Panc1 (cell line): ENCODE data around the gene COQ3. TPM values are rescaled to one million over a fixed set of nuclear protein-coding genes. Genes with fewer than 3 reads are reported as not detected.

Experiments
- ATAC-seq: fragments of 200-7000 bp; cut with Tn5 transposase; 2 replicates; pipeline ENCODE4 v1.9.1; 2020; ENCODE audit warnings: mild to moderate bottlenecking, moderate library complexity
- BruUV-seq: library from RNA; stranded (reverse); fragments of 400-500 nt; replicated peaks from 2 replicates; lab custom pipeline; 2021; lab: Mats Ljungman, UMichigan
- CTCF ChIA-PET: fragments of 300-600 bp; sonication (Branson Sonifier 250); formaldehyde crosslinking; loops from one replicate; lab custom pipeline; 2022; ENCODE audit warnings: antibody characterized with exemption; lab: Charles Lee
- POLR2A ChIA-PET: fragments of 300-600 bp; sonication (Branson Sonifier 250); formaldehyde crosslinking; loops from one replicate; lab custom pipeline; 2022; ENCODE audit warnings: antibody characterized with exemption; lab: Charles Lee
- DNase-seq: peaks from one replicate; pipeline ENCODE4 v3.0.0-alpha.2; 2010; ENCODE audit warnings: low read depth, low spot score
- H3K27ac ChIP-seq: 2 replicates; pipeline ENCODE4 v1.5.1; 2011; ENCODE audit warnings: mild to moderate bottlenecking, low read length, inconsistent platforms
- H3K27me3 ChIP-seq: fragments of 200-500 bp; sonication (Bioruptor generic); 2 replicates; pipeline ENCODE4 v1.6.0; 2014; ENCODE audit warnings: low read length, inconsistent platforms; ENCODE audit not compliant: control insufficient read depth, insufficient read depth
- H3K36me3 ChIP-seq: fragments of 200-500 bp; sonication (Bioruptor generic); 2 replicates; pipeline ENCODE4 v1.5.1; 2014; ENCODE audit warnings: inconsistent platforms, mild to moderate bottlenecking, low read length, moderate library complexity; ENCODE audit not compliant: control insufficient read depth, insufficient read depth
- H3K4me1 ChIP-seq: 2 replicates; pipeline ENCODE4 v1.5.1; 2011; ENCODE audit warnings: inconsistent platforms, mild to moderate bottlenecking, low read length, moderate library complexity; ENCODE audit not compliant: control insufficient read depth, insufficient read depth
- H3K4me3 ChIP-seq, 2 experiments: 2 replicates each; pipeline ENCODE4 v1.5.1; 2011 to 2012; ENCODE audit warnings: low read depth in 2 of 2, low read length in 2 of 2, mild to moderate bottlenecking in 2 of 2, inconsistent platforms in 1 of 2, moderate library complexity in 1 of 2
- H3K9me3 ChIP-seq: fragments of 200-500 bp; sonication (Bioruptor generic); 2 replicates; pipeline ENCODE4 v1.5.1; 2014; ENCODE audit warnings: low read depth, mild to moderate bottlenecking, inconsistent platforms, low read length, moderate library complexity; ENCODE audit not compliant: control insufficient read depth, insufficient read depth
- POLR2AphosphoS5 ChIP-seq: IDR thresholded peaks from 2 replicates; pipeline ENCODE4 v1.6.1; 2012; ENCODE audit warnings: mild to moderate bottlenecking, low read depth, low read length, moderate library complexity
- SIN3A ChIP-seq: IDR thresholded peaks from 2 replicates; pipeline ENCODE4 v1.6.1; 2012; ENCODE audit warnings: low read depth, mild to moderate bottlenecking, low read length, moderate library complexity, borderline replicate concordance; ENCODE audit not compliant: insufficient read depth
- TCF7L2 ChIP-seq: IDR thresholded peaks from 2 replicates; pipeline ENCODE4 v1.6.1; 2011; ENCODE audit warnings: mild to moderate bottlenecking, low read depth, low read length, inconsistent platforms
- in situ Hi-C: cut with HindIII; loops from 2 replicates; pipeline ENCODE4 v1.10.0; 2016; ENCODE audit warnings: low sequenced_read_pairs, low pct_unique_long_range_greater_than_20kb
- intact Hi-C: fragments of 100-400 bp; cut with micrococcal nuclease; formaldehyde crosslinking; loops from one replicate; pipeline ENCODE4 v1.10.0; 2022; ENCODE audit not compliant: unreplicated experiment
- total RNA-seq: library from RNA; stranded (reverse); gene quantifications from one replicate; pipeline ENCODE4 v1.2.1, GENCODE V29; 2021; ENCODE audit not compliant: unreplicated experiment
- TF ChIP-seq, protein P1 (sequence below): fragments of 450-650 bp; IDR thresholded peaks from 2 replicates; pipeline ENCODE4 v1.5.1; 2017; ENCODE audit warnings: mild to moderate bottlenecking
- TF ChIP-seq, protein P2 (sequence below), 2 experiments: IDR thresholded peaks; 2 replicates each; pipeline ENCODE4 v1.6.1; 2011 to 2012; ENCODE audit warnings: low read depth in 2 of 2, control low read depth in 1 of 2, low read length in 1 of 2, mild to moderate bottlenecking in 1 of 2, moderate library complexity in 1 of 2; ENCODE audit not compliant: insufficient read depth in 1 of 2

COQ3 gene
- total RNA-seq, 1 experiment from 2014 or later: 9.5 TPM

DNA sequence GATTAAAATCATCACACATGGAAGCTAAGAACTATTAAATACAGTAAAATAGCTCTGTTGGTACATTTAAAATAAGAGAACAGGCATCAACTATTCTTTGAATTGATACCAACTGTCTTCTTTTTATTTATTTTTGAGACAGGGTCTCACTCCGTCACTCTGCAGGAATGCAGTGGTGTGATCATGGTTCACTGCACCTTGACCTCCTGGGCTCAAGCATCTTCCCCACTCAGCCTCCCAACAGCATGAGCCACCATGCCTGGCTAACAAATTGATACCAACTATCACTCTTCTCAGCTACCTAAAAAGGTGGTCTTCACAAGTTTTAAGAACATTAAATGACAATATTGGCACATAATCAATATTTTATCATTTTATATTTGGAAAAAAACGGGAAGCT is 38.9 kb upstream of the COQ3 start:
- Histone ChIP-seq H3K27me3 (no peaks in the 10 kb centered on the region), H3K27ac (no peak overlapping the region), H3K4me1 (peaks cover 10% of the 10 kb centered on the region; the same call in 1 of the 2 replicates), H3K9me3 (no peaks in the 10 kb centered on the region), H3K36me3 (peaks cover 7% of the 10 kb centered on the region; the same call in 1 of the 2 replicates), H3K4me3 (no peak overlapping the region)
- TF ChIP-seq, protein P1, sequence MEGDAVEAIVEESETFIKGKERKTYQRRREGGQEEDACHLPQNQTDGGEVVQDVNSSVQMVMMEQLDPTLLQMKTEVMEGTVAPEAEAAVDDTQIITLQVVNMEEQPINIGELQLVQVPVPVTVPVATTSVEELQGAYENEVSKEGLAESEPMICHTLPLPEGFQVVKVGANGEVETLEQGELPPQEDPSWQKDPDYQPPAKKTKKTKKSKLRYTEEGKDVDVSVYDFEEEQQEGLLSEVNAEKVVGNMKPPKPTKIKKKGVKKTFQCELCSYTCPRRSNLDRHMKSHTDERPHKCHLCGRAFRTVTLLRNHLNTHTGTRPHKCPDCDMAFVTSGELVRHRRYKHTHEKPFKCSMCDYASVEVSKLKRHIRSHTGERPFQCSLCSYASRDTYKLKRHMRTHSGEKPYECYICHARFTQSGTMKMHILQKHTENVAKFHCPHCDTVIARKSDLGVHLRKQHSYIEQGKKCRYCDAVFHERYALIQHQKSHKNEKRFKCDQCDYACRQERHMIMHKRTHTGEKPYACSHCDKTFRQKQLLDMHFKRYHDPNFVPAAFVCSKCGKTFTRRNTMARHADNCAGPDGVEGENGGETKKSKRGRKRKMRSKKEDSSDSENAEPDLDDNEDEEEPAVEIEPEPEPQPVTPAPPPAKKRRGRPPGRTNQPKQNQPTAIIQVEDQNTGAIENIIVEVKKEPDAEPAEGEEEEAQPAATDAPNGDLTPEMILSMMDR: no peak
- no peak for TF ChIP-seq POLR2AphosphoS5
- no peak for TF ChIP-seq TCF7L2
- no peak for TF ChIP-seq SIN3A
- TF ChIP-seq, protein P2, sequence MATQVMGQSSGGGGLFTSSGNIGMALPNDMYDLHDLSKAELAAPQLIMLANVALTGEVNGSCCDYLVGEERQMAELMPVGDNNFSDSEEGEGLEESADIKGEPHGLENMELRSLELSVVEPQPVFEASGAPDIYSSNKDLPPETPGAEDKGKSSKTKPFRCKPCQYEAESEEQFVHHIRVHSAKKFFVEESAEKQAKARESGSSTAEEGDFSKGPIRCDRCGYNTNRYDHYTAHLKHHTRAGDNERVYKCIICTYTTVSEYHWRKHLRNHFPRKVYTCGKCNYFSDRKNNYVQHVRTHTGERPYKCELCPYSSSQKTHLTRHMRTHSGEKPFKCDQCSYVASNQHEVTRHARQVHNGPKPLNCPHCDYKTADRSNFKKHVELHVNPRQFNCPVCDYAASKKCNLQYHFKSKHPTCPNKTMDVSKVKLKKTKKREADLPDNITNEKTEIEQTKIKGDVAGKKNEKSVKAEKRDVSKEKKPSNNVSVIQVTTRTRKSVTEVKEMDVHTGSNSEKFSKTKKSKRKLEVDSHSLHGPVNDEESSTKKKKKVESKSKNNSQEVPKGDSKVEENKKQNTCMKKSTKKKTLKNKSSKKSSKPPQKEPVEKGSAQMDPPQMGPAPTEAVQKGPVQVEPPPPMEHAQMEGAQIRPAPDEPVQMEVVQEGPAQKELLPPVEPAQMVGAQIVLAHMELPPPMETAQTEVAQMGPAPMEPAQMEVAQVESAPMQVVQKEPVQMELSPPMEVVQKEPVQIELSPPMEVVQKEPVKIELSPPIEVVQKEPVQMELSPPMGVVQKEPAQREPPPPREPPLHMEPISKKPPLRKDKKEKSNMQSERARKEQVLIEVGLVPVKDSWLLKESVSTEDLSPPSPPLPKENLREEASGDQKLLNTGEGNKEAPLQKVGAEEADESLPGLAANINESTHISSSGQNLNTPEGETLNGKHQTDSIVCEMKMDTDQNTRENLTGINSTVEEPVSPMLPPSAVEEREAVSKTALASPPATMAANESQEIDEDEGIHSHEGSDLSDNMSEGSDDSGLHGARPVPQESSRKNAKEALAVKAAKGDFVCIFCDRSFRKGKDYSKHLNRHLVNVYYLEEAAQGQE (IDR thresholded peaks at IDR 0.05; ENCODE audit: insufficient read depth in 1 of 2, low read depth in 2 of 2, low read length in 1 of 2): no peak
- no peak for ATAC-seq
- no TSS peak for BruUV-seq
- no peak for DNase-seq
- in situ Hi-C loops (no loop called here), intact Hi-C loops (no loop called here)
- ChIA-PET POLR2A (interaction anchor here (0.6 kb wide), 1 partner anchor 56 kb away, joined by 3 read pairs; no protein-coding TSS in a partner anchor), CTCF (no interaction called here)

DNA sequence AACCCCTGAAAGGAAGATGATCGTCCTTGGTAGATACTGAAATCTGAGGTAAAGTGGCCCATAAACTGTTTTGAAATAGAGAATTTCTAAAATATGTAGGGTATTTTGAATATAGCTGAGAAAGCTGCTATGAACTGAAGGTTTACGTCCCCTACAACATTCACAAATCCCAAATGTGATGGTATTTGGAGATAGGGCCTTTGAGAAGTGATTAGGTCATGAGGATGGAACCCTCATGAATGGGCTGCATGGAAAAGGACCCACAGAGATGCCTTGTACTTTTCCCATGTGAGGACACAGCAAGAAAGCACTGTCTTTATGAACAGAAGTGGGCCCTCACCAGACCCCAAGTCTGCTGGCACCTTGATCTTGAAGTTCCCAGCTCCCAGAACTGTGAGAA is 37.9 kb upstream of the COQ3 start:
- no peak for ATAC-seq
- ChIA-PET POLR2A (no interaction called here), CTCF (no interaction called here)
- Histone ChIP-seq H3K4me1 (peaks cover 18% of the 10 kb centered on the region; the same call in 1 of the 2 replicates), H3K27ac (no peak overlapping the region), H3K36me3 (peaks cover 7% of the 10 kb centered on the region; the same call in 1 of the 2 replicates), H3K4me3 (no peak overlapping the region), H3K9me3 (no peaks in the 10 kb centered on the region), H3K27me3 (no peaks in the 10 kb centered on the region)
- DNase-seq: no peak
- BruUV-seq: no TSS peak
- in situ Hi-C loops (no loop called here), intact Hi-C loops (no loop called here)
- no peak for TF ChIP-seq TCF7L2

DNA sequence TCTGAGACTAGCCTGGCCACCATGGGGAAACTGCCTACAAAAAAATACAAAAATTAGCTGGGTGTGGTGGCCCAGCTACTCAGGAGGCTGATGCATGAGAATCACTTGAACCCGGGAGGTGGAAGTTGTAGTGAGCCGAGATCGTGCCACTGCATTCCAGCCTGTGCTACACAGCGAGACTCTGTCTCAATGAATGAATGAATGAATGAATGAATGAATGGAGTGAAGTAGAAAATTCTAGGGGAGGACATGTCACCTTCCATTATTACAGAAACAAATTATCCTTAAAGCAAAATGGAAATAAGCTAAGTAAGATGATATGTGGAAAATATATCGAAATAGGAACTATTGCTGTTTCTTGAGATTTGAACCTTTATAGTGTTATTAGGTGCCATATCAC is 34.0 kb upstream of the COQ3 start:
- POLR2A ChIA-PET: no interaction called here
- no peak for ATAC-seq
- intact Hi-C loops: loop anchor here (10.0 kb wide), 1 partner anchor 93 kb away; no protein-coding TSS in a partner anchor

More for the DNA sequence above, 34.0 kb upstream of the COQ3 start:
- peaks cover 23% of the 10 kb centered on the region for H3K4me1 ChIP-seq
- no peak overlapping the region for H3K27ac ChIP-seq
- peaks cover 3% of the 10 kb centered on the region for H3K36me3 ChIP-seq
- TF ChIP-seq TCF7L2: no peak
- TF ChIP-seq, protein P1: no peak
- TF ChIP-seq, protein P2 (IDR thresholded peaks at IDR 0.05; ENCODE audit: insufficient read depth in 1 of 2, low read depth in 2 of 2, low read length in 1 of 2): no peak
- no peak for DNase-seq
- H3K27me3 ChIP-seq: no peaks in the 10 kb centered on the region
- CTCF ChIA-PET: no interaction called here
- no peak overlapping the region for H3K4me3 ChIP-seq
- BruUV-seq: no TSS peak
- no peaks in the 10 kb centered on the region for H3K9me3 ChIP-seq
- in situ Hi-C loops: no loop called here
